Thymus (tissue), 11 donors: ENCODE data around the gene S100A13. TPM values are rescaled to one million over a fixed set of nuclear protein-coding genes. Genes with fewer than 3 reads are reported as not detected.
"Not testable (repeated sequence)": the region's sequence is repeated elsewhere in the genome, so short reads cannot be mapped to it uniquely, and the experiment has no call there.

Experiments used
- DNase-seq, 9 donors: peaks; one replicate each; pipeline ENCODE4 v3.0.0-alpha.2; 2013; ENCODE audit warnings: low spot score in 9 of 9, low read depth in 6 of 9, missing footprints in 1 of 9
- H3K27ac ChIP-seq, 2 donors: one replicate each; pipeline ENCODE4 v1.5.1; 2013; ENCODE audit warnings: control low read depth in 1 of 2, low read depth in 1 of 2, low read length in 1 of 2, mild to moderate bottlenecking in 1 of 2, moderate library complexity in 1 of 2
- H3K27me3 ChIP-seq, 2 donors: one replicate each; pipeline ENCODE4 v1.5.1; 2013; ENCODE audit warnings: low read length in 1 of 2; ENCODE audit not compliant: control insufficient read depth in 2 of 2, insufficient read depth in 1 of 2
- H3K36me3 ChIP-seq, 2 donors: one replicate each; pipeline ENCODE4 v1.5.1; 2013; ENCODE audit warnings: low read length in 1 of 2, mild to moderate bottlenecking in 1 of 2, moderate library complexity in 1 of 2; ENCODE audit not compliant: control insufficient read depth in 2 of 2, insufficient read depth in 2 of 2
- H3K4me1 ChIP-seq, 2 donors: one replicate each; pipeline ENCODE4 v1.5.1; 2013; ENCODE audit warnings: low read length in 2 of 2; ENCODE audit not compliant: control insufficient read depth in 2 of 2, insufficient read depth in 2 of 2
- H3K4me3 ChIP-seq, 2 donors: one replicate each; pipeline ENCODE4 v1.5.1; 2013; ENCODE audit warnings: low read length in 2 of 2, control low read depth in 1 of 2, mild to moderate bottlenecking in 1 of 2
- H3K9me3 ChIP-seq, 2 donors: one replicate each; pipeline ENCODE4 v1.5.1; 2013; ENCODE audit warnings: low read length in 1 of 2, mild to moderate bottlenecking in 1 of 2; ENCODE audit not compliant: control insufficient read depth in 2 of 2, insufficient read depth in 1 of 2
- WGBS: extraction: QIAGEN DNeasy Blood & Tissue Kit; methylation state at CpG from one replicate; pipeline ENCODE4 v1.1.7; 2013; 5-methylcytosine and 5-hydroxymethylcytosine counted together
- polyA plus RNA-seq: library from polyadenylated mRNA; stranded (reverse); fragments of 200-250 nt; gene quantifications from one replicate; pipeline ENCODE4 v1.2.3, GENCODE V29; 2013
- total RNA-seq: library from RNA; stranded (reverse); fragments of 120-200 nt; gene quantifications from one replicate; pipeline ENCODE4 v1.2.4, GENCODE V29; 2013
- donor health status: healthy.

The S100A13 gene
- total and polyA plus RNA-seq, 2 donors = 32.0 to 96.1 TPM

GRCh38 chr1:153640861-153641260 is 13.6 kb upstream of the S100A13 start:
- peaks cover 4 to 11% of the 10 kb centered on the region in 2 donors for H3K4me1 ChIP-seq
- no peaks in the 10 kb centered on the region for H3K9me3 ChIP-seq
- no peaks in the 10 kb centered on the region for H3K27me3 ChIP-seq
- H3K36me3 ChIP-seq = peaks cover 85 to 98% of the 10 kb centered on the region in 2 donors
- WGBS = 90% methylated on average over 6 of the region's 6 CpGs
- DNase-seq = no peak
- H3K4me3 ChIP-seq = no peak overlapping the region
- no peak overlapping the region for H3K27ac ChIP-seq

GRCh38 chr1:153640213-153640612 is 12.9 kb upstream of the S100A13 start:
- 98% methylated on average over 5 of the region's 5 CpGs for WGBS
- not testable (repeated sequence) for H3K27ac ChIP-seq, H3K27me3 ChIP-seq, DNase-seq, H3K4me3 ChIP-seq, H3K9me3 ChIP-seq
- peaks cover 80 to 95% of the 10 kb centered on the region in 2 donors for H3K36me3 ChIP-seq
- H3K4me1 ChIP-seq = peaks cover 10 to 14% of the 10 kb centered on the region in 2 donors

GRCh38 chr1:153639280-153639679 is 12.0 kb upstream of the S100A13 start:
- Histone ChIP-seq H3K27ac (no peak overlapping the region), H3K27me3 (no peaks in the 10 kb centered on the region), H3K4me1 (peaks cover 14% of the 10 kb centered on the region in 2 donors), H3K36me3 (peaks cover 75 to 87% of the 10 kb centered on the region in 2 donors), H3K9me3 (no peaks in the 10 kb centered on the region), H3K4me3 (no peak overlapping the region)
- DNase-seq = no peak
- 98% methylated on average over 3 of the region's 3 CpGs for WGBS

- peaks cover 66 to 77% of the 10 kb centered on the region in 2 donors for H3K36me3 ChIP-seq
- DNase-seq = no peak
- peaks cover 14 to 18% of the 10 kb centered on the region in 2 donors for H3K4me1 ChIP-seq
- H3K27me3 ChIP-seq = no peaks in the 10 kb centered on the region
- no peak overlapping the region for H3K27ac ChIP-seq
- WGBS = 98% methylated on average over 6 of the region's 6 CpGs
- H3K9me3 ChIP-seq = peaks cover 0 to 6% of the 10 kb centered on the region in 2 donors
- H3K4me3 ChIP-seq = no peak overlapping the region
Observed at GRCh38 chr1:153638261-153638660, 11.0 kb upstream of the S100A13 start.

GRCh38 chr1:153636312-153636711 is 9.0 kb upstream of the S100A13 start:
- Histone ChIP-seq H3K4me3 (no peak overlapping the region), H3K36me3 (peaks cover 48 to 57% of the 10 kb centered on the region in 2 donors), H3K27me3 (no peaks in the 10 kb centered on the region), H3K4me1 (peaks cover 14 to 21% of the 10 kb centered on the region in 2 donors), H3K27ac (no peak overlapping the region), H3K9me3 (peaks cover 0 to 6% of the 10 kb centered on the region in 2 donors)
- no peak for DNase-seq
- 97% methylated on average over 9 of the region's 9 CpGs for WGBS

GRCh38 chr1:153635872-153636271 is 8.6 kb upstream of the S100A13 start:
- H3K27ac ChIP-seq = no peak overlapping the region
- peaks cover 14 to 21% of the 10 kb centered on the region in 2 donors for H3K4me1 ChIP-seq
- peaks cover 45 to 53% of the 10 kb centered on the region in 2 donors for H3K36me3 ChIP-seq
- no peak for DNase-seq
- 97% methylated on average over 7 of the region's 7 CpGs for WGBS
- peaks cover 0 to 6% of the 10 kb centered on the region in 2 donors for H3K9me3 ChIP-seq
- H3K27me3 ChIP-seq = no peaks in the 10 kb centered on the region
- no peak overlapping the region for H3K4me3 ChIP-seq

GRCh38 chr1:153633754-153634665 is 6.7 kb upstream of the S100A13 start, which contains the start of gene CHTOP:
CHTOP (plus strand) TSS chr1:153634066; CDS start chr1:153636589, 2,523 bp downstream.
- 4% methylated on average over 65 of the region's 65 CpGs for WGBS
- H3K36me3 ChIP-seq = peaks cover 26 to 34% of the 10 kb centered on the region in 2 donors
- no peaks in the 10 kb centered on the region for H3K27me3 ChIP-seq
- DNase-seq = peak; percentile 94 to 99 (median 98)
- H3K4me3 ChIP-seq = peak within 1 kb of the TSS; percentile 98 to 100
- peak within 1 kb of the TSS; percentile 100 for H3K27ac ChIP-seq
- H3K9me3 ChIP-seq = peaks cover 0 to 6% of the 10 kb centered on the region in 2 donors
- H3K4me1 ChIP-seq = peaks cover 14 to 28% of the 10 kb centered on the region in 2 donors

- no peaks in the 10 kb centered on the region for H3K27me3 ChIP-seq
- H3K4me1 ChIP-seq = peaks cover 14 to 33% of the 10 kb centered on the region in 2 donors
- peak overlapping the region; percentile 38 to 100 for H3K27ac ChIP-seq
- H3K4me3 ChIP-seq = peak overlapping the region; percentile 98 to 100
- DNase-seq = no peak
- 83% methylated on average over 18 of the region's 18 CpGs for WGBS
- H3K9me3 ChIP-seq = peaks cover 0 to 6% of the 10 kb centered on the region in 2 donors
- H3K36me3 ChIP-seq = peaks cover 22 to 26% of the 10 kb centered on the region in 2 donors
Observed at GRCh38 chr1:153633161-153633753, 6.0 kb upstream of the S100A13 start.
